Caki2 (cell line): ENCODE data around the gene TMEM178A. TPM values are rescaled to one million over a fixed set of nuclear protein-coding genes. Genes with fewer than 3 reads are reported as not detected.

Source experiments
- DNase-seq: peaks from one replicate; pipeline ENCODE4 v3.0.0-alpha.2; 2015; ENCODE audit warnings: low read depth
- in situ Hi-C: cut with HindIII; loops from 2 replicates; pipeline ENCODE4 v1.10.0; 2016; ENCODE audit warnings: low sequenced_read_pairs, low pct_unique_long_range_greater_than_20kb, mixed read lengths
- total RNA-seq: library from RNA; depleted of rRNA; stranded (reverse); fragments of >200 nt; shearing (Covaris generic); gene quantifications from 2 replicates; pipeline ENCODE4 v1.2.3, GENCODE V29; 2014; ENCODE audit warnings: low replicate concordance

Gene TMEM178A
- total RNA-seq, 1 experiment from 2014 or later = 0.24 TPM

- DNase-seq = no peak
These were observed 879 bp downstream of the TMEM178A start for GRCh38 chr2:39666491-39667101.

GRCh38 chr2:39667104-39667885, 1.6 kb downstream of the TMEM178A start:
- no peak for DNase-seq
- in situ Hi-C loops = no loop called here

More at GRCh38 chr2:39666491-39667101, 879 bp downstream of the TMEM178A start:
- in situ Hi-C loops = no loop called here

- in situ Hi-C loops = no loop called here
- no peak for DNase-seq
These were observed 2.2 kb downstream of the TMEM178A start for GRCh38 chr2:39667886-39668276.

- in situ Hi-C loops = no loop called here
- DNase-seq = no peak
These were observed 2.9 kb downstream of the TMEM178A start for GRCh38 chr2:39668576-39669080.

GRCh38 chr2:39671604-39672003, 5.9 kb downstream of the TMEM178A start:
- in situ Hi-C loops = no loop called here
- no peak for DNase-seq

GRCh38 chr2:39673018-39673417, 7.3 kb downstream of the TMEM178A start:
- in situ Hi-C loops = no loop called here
- no peak for DNase-seq

- no peak for DNase-seq
- in situ Hi-C loops = no loop called here
These were observed 10.6 kb downstream of the TMEM178A start for GRCh38 chr2:39676342-39676741.

- in situ Hi-C loops = no loop called here
- DNase-seq = no peak
These were observed 12.5 kb downstream of the TMEM178A start for GRCh38 chr2:39678170-39678569.

GRCh38 chr2:39679805-39680204, 14.1 kb downstream of the TMEM178A start:
- DNase-seq = no peak
- in situ Hi-C loops = no loop called here

GRCh38 chr2:39682066-39682692, 16.5 kb downstream of the TMEM178A start:
- in situ Hi-C loops = no loop called here
- no peak for DNase-seq

- DNase-seq = no peak
- in situ Hi-C loops = no loop called here
These were observed 17.4 kb downstream of the TMEM178A start for GRCh38 chr2:39683022-39683699.

GRCh38 chr2:39684464-39684863, 18.7 kb downstream of the TMEM178A start:
- in situ Hi-C loops = no loop called here
- DNase-seq = no peak

GRCh38 chr2:39685126-39685525, 19.4 kb downstream of the TMEM178A start:
- DNase-seq = no peak
- in situ Hi-C loops = no loop called here

- no peak for DNase-seq
- in situ Hi-C loops = no loop called here
These were observed 20.7 kb downstream of the TMEM178A start for GRCh38 chr2:39686456-39686855.

GRCh38 chr2:39688181-39688580, 22.5 kb downstream of the TMEM178A start:
- in situ Hi-C loops = no loop called here

GRCh38 chr2:39689272-39689841, 23.6 kb downstream of the TMEM178A start:
- no peak for DNase-seq
- in situ Hi-C loops = no loop called here

More at GRCh38 chr2:39688181-39688580, 22.5 kb downstream of the TMEM178A start:
- no peak for DNase-seq

- no peak for DNase-seq
- in situ Hi-C loops = no loop called here
These were observed 24.2 kb downstream of the TMEM178A start for GRCh38 chr2:39689876-39690275.

GRCh38 chr2:39693245-39693644, 27.5 kb downstream of the TMEM178A start:
- in situ Hi-C loops = no loop called here
- no peak for DNase-seq
